Measurements from ENCODE around the gene CEND1. TPM values are rescaled to one million over a fixed set of nuclear protein-coding genes. Genes with fewer than 3 reads are reported as not detected.

Gene CEND1
- 0.66 and 0.75 TPM in 2 replicates for total RNA-seq

DNA sequence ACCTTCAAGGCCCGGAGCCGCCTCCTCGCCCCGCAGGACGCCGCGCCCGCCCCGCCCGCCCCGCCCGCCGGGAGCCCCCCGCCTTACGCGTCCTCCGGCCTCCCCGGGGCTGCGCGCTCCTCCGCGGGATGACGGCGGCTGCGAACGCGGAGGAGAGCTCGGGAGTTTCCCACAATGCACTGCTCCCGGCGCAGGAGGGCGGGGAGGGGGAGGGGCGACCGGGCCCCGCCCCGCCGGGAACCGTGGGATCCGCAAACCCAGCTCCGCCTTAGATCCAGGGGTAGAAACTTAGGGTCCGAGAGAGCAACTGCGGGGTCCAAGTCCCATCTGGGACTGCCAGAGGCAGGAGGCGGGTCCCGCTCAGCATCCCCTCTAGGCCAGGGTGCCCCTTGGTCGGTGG lies at the start of gene CEND1:
Gene CEND1, minus strand, starts transcription at position 148 of the 400 bp plus-strand sequence. CDS start 1,514 bp downstream, outside the sequence.

GRCh38 chr11:832529-833113 lies 42.7 kb upstream of the CEND1 start, which contains the start of gene CD151:
TSS of gene CD151 (plus strand) at chr11:832952. CDS start at chr11:836070, 3,118 bp downstream.

DNA sequence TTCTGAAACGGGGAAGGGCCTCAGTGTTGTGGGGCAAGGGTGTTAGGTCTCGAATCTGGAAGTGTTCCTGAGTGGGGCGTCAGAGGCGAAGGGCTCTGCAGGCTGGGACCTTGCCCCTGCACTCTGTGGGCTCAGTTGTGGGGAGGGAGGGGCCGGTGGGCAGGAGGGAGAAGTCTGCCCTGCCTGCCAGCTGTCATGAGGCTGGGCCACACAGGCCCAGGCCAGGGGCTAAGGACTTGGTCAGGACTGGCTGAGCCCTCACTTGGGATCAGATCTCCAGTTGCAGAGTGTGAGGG lies 38.0 kb upstream of the CEND1 start, which contains the start of gene CRACR2B:
Gene CRACR2B, plus strand, starts transcription at position 23 of the 296 bp plus-strand sequence. CDS start 689 bp downstream, outside the sequence.

GRCh38 chr11:818396-819128 lies 28.7 kb upstream of the CEND1 start, which contains the start of gene PNPLA2:
TSS of gene PNPLA2 (plus strand) at chr11:818914. CDS start at chr11:819719, 805 bp downstream.

DNA sequence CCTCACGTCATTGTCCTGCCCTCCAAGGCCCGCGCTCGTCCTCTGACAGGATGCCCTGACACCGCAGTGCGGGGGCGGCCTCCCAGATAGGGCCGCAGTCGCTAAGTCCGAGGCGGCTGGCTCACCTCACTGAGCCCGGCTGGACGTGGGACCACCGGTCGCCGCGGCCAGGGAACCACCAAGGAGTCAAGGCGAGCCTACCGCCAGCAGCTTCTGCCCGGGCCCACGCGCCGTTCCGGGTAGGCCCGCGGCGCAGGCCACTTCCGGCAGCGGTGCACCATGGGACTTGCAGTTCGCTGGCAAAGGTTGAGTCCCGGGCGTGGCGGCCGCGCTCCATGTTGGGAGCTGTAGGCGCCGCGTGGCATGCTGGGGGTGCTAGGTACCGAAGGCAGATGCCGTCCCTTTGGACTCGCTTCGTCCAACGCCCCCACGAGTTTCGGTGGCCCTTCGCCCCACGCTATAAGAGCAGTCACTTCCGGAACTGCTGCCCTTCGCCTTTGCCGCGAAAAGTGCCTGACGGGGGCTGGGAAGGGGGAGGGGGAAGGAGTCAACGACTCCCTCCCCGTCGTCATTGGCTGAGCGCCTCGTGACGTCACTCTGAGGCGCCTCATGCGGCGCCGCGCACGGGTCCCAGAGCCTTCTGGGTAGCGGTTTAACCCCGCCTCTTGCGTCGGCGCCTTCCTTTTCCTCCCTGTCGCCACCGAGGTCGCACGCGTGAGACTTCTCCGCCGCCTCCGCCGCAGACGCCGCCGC lies 19.6 kb upstream of the CEND1 start, which contains the start of gene RPLP2:
Gene RPLP2, plus strand, starts transcription at position 681 of the 753 bp plus-strand sequence. CDS start 268 bp downstream, outside the sequence.

DNA sequence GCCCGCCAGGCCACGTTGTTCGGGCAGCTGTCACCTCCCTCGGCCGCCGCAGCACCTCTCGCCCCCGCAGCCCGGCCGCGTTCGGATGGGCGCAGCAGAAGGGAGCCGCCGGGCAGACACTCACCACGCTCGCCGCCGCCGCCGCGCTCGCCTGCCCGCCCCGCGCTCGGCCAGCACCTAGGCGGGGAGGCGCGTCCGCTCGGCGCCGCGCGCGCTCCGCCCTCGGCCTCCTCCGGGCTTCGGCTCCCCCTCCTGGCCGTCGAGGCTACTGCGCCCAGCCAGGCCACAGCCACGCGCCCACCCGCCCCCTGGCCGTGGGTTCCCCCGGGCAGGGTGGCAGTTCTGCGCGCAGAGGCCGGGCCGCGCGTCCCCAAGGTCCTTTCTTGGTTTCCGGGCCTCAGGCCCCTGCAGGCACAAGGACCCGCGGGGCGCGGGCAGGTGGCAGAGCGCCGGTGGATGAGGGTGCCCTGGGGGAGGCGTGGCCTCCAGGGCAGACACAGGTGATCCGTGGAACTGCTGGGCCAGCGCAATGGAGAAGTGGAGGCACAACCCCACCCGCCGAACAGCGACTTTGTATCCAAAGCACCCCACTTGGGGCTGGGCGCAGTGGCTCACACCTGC lies 8.3 kb upstream of the CEND1 start, which contains the start of gene SLC25A22:
Gene SLC25A22, minus strand, starts transcription at position 189 of the 621 bp plus-strand sequence. CDS start 3,275 bp downstream, outside the sequence.

DNA sequence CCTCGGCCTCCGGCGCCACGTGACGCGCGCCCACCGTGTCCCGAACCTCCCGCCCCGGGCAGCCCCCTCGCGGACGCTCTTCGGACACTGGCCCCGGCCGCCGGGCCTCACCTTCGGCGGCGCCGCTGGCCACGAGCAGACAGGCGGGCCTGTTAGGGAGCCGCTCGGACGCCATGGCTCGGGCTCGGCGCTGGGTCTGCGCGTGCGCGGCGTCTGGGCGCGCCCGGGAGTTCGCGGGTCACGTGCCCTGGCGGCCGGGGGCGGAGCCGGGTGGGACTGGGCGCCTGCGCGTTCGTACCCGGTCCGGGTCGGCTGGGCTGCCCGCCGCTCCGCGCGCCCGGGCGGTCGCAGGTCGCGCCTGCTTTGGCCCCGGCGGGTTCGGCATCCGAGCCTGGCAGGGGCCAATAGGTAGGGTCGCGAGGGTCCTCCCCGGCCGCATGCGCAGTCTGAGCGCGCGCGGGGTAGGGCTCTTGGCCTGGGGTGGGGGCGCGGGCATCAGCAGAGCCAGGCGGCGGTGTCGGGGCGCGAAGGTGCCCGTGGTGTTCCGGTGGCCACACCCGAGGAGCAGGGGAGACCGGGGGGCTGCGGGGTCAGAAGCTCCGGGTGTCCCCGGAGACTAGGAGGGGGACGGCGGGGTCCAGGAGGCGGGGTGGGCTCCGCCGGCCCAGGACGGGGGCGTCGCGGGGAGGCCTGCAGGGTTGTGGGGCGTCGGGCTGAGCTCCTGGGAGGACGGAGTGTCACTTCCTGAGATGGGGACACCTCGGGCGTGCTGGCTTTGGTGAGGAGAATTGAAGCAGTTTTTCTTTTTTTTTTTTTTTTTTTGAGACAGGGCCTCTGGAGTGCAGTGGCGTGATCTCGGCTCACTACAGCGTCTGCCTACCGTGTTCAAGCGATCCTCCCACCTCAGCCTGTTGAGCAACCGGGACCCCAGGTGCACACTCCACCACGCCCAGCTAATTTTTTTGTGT lies 12.3 kb downstream of the CEND1 start, which contains the start of gene GATD1:
Gene GATD1, minus strand, starts transcription at position 200 of the 968 bp plus-strand sequence. Its CDS starts 25 bp downstream, at position 175.

DNA sequence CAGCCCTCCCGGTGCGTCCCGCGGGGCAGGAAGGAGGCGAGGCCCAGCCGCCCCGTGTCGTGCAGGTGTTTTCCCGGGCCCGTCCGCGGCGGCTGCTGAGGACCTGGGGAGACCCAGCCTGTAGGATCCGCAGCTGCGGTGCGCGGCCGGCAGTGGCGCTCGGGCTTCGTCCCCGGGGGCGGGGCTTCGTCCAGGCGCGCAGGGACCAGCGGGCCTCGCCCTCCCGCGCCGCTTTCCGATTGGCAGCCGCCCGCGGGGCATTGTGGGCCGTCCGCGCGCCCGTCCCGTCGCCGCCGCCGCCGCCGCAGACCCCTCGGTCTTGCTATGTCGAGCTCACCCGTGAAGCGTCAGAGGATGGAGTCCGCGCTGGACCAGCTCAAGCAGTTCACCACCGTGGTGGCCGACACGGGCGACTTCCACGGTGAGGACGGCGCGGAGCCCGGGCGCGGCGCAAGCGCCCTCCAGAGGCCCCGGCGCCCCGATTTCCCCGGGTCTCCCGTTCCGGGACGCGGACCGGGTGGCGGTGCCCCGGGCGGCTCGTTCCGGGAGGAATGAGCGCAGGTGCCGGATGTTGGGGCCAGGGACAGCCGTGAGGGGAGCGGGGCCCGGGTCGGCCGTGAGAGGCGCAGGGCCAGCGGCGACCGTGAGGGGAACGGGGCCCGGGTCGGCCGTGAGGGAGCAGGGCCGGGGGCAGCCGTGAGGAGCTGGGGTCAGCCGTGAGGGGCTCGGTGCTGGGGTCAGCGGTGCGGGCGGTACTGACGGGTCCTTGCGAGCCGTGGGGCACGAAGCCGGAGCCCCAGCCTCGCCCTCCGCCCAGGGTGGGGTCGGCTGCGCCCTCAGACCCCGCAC lies 42.5 kb downstream of the CEND1 start, which contains the start of gene TALDO1:
Gene TALDO1, plus strand, starts transcription at position 307 of the 849 bp plus-strand sequence. Its CDS starts 18 bp downstream, at position 325.

Other genes with a start within 250 kb of the CEND1 start
- gene LMNTD2, start 229.4 kb downstream of the CEND1 start, total RNA-seq, result 0.13 and 0.19 TPM in 2 replicates
- 1.2 and 1.7 TPM in 2 replicates for gene RASSF7, start 229.1 kb downstream of the CEND1 start, total RNA-seq
- gene PHRF1, start 213.6 kb downstream of the CEND1 start, total RNA-seq, result 21.7 and 27.9 TPM in 2 replicates
- 8.6 and 9.8 TPM in 2 replicates for gene IRF7, start 174.1 kb downstream of the CEND1 start, total RNA-seq
- not detected in 2 replicates for gene CDHR5, start 165.1 kb downstream of the CEND1 start, total RNA-seq
- gene SCT, start 162.9 kb downstream of the CEND1 start, total RNA-seq, result not detected in 2 replicates
- 0.06 TPM in 1 of 2 replicates, not detected in the other for gene DRD4, start 152.8 kb downstream of the CEND1 start, total RNA-seq
- gene DEAF1, start 94.9 kb downstream of the CEND1 start, total RNA-seq, result 31.4 and 31.7 TPM in 2 replicates
- gene TMEM80, start 94.3 kb downstream of the CEND1 start, total RNA-seq, result 6.8 and 7.9 TPM in 2 replicates
- gene EPS8L2, start 83.9 kb downstream of the CEND1 start, total RNA-seq, result 29.9 and 31.0 TPM in 2 replicates
- 163 and 213 TPM in 2 replicates for gene TALDO1, start 42.6 kb downstream of the CEND1 start, total RNA-seq
- gene GATD1, start 12.6 kb downstream of the CEND1 start, total RNA-seq, result 21.5 and 22.3 TPM in 2 replicates
- 7.1 and 10.7 TPM in 2 replicates for gene SLC25A22, start 8.2 kb upstream of the CEND1 start, total RNA-seq
- gene PIDD1, start 15.1 kb upstream of the CEND1 start, total RNA-seq, result 3.3 and 4.4 TPM in 2 replicates
- 310 and 345 TPM in 2 replicates for gene RPLP2, start 19.9 kb upstream of the CEND1 start, total RNA-seq
- gene PNPLA2, start 28.8 kb upstream of the CEND1 start, total RNA-seq, result 35.0 and 35.6 TPM in 2 replicates
- gene CRACR2B, start 37.8 kb upstream of the CEND1 start, total RNA-seq, result 4.6 and 4.9 TPM in 2 replicates
- 687 and 834 TPM in 2 replicates for gene CD151, start 42.9 kb upstream of the CEND1 start, total RNA-seq
- gene POLR2L, start 52.4 kb upstream of the CEND1 start, total RNA-seq, result 431 and 461 TPM in 2 replicates
- gene TSPAN4, start 52.8 kb upstream of the CEND1 start, total RNA-seq, result 185 and 221 TPM in 2 replicates
- 38.3 and 57.1 TPM in 2 replicates for gene CHID1, start 120.7 kb upstream of the CEND1 start, total RNA-seq
- gene AP2A2, start 135.8 kb upstream of the CEND1 start, total RNA-seq, result 21.7 and 25.9 TPM in 2 replicates
- not detected in 2 replicates for gene MUC6, start 246.6 kb upstream of the CEND1 start, total RNA-seq